ENCODE data around the gene POT1. TPM values are rescaled to one million over a fixed set of nuclear protein-coding genes. Genes with fewer than 3 reads are reported as not detected.

Gene POT1
- 12.6 and 20.7 TPM in 2 replicates for total RNA-seq

DNA sequence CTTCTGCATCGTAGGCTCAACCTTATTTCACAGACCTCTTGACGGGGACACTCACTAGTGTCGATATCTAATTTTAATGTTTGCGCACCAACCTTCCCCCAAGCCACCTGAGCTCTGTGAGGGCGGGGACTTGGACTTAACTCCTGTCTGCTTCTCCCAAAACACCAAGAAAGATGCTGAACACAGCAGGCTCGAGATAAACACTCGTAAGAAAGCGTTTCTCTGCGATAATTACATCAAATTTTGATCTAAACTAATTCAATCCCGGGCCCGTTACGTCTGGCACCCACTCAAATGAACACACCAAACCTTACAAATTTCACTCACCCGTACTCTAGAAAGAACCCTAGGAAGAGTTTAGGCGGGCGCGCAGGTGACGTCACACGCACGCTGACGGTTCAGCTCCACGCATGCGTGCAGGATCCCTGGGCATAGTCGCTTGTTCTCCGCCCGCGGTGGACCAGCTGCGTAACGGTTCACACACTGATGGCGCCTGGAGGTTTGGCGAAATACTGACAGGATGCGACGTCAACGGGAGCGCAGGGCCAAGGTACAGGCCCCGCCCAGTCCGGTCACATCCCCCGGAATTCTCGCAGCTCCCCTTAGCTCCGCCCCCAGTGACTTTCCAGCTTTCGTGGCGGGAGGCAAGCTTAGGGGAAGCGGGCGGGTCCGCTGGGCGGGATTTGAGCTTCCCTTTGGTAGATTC is at the start of gene POT1:
Gene POT1 (minus strand): TSS at position 359 of the 706 bp plus-strand sequence. CDS start 32,652 bp downstream, outside the sequence.

Other genes with a start within 250 kb of the POT1 start
- 1.3 and 1.6 TPM in 2 replicates for gene GPR37, start 164.0 kb downstream of the POT1 start, total RNA-seq